Measurements from ENCODE around the gene PHF20.

DNA sequence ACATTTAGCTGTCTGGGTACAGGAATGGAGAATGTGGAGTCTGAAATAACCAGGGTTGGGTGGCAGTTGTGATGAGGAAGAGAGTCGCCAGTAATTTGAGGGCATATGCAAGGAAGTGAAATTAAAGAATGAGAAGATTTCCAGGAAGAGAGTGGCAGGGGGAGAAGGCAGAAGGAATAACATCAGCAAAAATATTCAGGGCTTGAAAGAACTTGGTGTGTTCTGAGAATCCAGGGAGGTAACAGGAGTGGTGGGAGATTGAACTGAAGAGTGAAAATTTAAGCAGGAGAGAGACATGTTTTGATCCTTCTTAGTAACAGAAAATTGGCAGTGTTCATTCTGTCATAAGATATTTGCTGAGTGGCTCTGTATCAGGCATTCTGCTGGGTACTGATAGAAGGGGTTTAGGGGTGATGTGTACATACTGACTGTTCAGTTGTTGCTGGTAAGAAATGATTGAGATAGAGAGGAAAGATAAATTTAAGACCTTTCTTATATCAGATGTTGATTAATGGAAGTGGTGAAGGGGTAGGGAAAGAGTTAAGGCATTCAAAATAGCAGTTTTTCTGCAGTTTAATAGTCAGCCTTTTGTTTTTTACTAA, 54.7 kb downstream of the PHF20 start:
- TF ChIP-seq USF2 (IDR thresholded peaks at IDR 0.05; ENCODE audit: low read length) (no peak), GTF2F1 (IDR thresholded peaks at IDR 0.05; ENCODE audit: borderline replicate concordance, low read depth, low read length) (no peak), POLR2AphosphoS5 (IDR thresholded peaks at IDR 0.05; ENCODE audit: low read depth, low read length) (no peak)
